Measurements from ENCODE around the gene ZNF282. TPM values are rescaled to one million over a fixed set of nuclear protein-coding genes. Genes with fewer than 3 reads are reported as not detected.

Gene ZNF282
- total and polyA plus RNA-seq, 4 donors, result 5.3 to 21.4 (median 12.2) TPM

DNA sequence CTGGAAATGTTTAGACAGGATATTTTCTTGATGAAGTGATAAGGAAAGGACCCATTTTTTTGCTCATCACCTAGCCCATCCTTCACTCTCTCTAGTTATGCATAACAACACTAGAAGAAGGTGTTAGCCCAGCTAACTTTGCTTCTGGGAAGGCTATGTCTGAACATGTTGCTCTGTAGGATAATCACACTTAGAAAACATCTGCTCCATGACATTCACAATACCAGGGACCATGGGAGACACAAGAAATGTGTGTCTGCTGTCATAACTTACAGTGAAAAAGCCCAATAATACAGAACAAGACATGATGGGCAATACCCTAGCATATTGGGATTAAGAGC is 13.9 kb upstream of the ZNF282 start:
- Histone ChIP-seq H3K27ac (ENCODE audit: low read depth in 1 of 2, low read length in 2 of 2) (no peak overlapping the region), H3K9me3 (ENCODE audit: control insufficient read depth, low read length) (no peaks in the 10 kb centered on the region), H3K4me3 (ENCODE audit: low read length in 2 of 2) (no peak overlapping the region), H3K4me1 (ENCODE audit: control insufficient read depth in 1 of 2, insufficient read depth in 2 of 2, low read length in 2 of 2) (no peaks in the 10 kb centered on the region), H3K27me3 (ENCODE audit: control insufficient read depth in 1 of 2, insufficient read depth in 2 of 2, low read length in 1 of 2) (no peaks in the 10 kb centered on the region), H3K36me3 (ENCODE audit: control insufficient read depth in 1 of 2, insufficient read depth in 2 of 2, low read length in 1 of 2) (peaks cover 5 to 12% of the 10 kb centered on the region in 2 donors)
- no peak for DNase-seq
- no peak for ATAC-seq (ENCODE audit: low FRiP score)
- intact Hi-C loops (cut with DNase I), result no loop called here

- Histone ChIP-seq H3K4me1 (ENCODE audit: control insufficient read depth in 1 of 2, insufficient read depth in 2 of 2, low read length in 2 of 2) (no peaks in the 10 kb centered on the region), H3K27me3 (ENCODE audit: control insufficient read depth in 1 of 2, insufficient read depth in 2 of 2, low read length in 1 of 2) (no peaks in the 10 kb centered on the region), H3K4me3 (ENCODE audit: low read length in 2 of 2) (no peak overlapping the region), H3K36me3 (ENCODE audit: control insufficient read depth in 1 of 2, insufficient read depth in 2 of 2, low read length in 1 of 2) (peaks cover 5 to 6% of the 10 kb centered on the region in 2 donors), H3K9me3 (ENCODE audit: control insufficient read depth, low read length) (no peaks in the 10 kb centered on the region), H3K27ac (ENCODE audit: low read depth in 1 of 2, low read length in 2 of 2) (no peak overlapping the region)
- WGBS, 2 donors, result 90 to 92% methylated on average over 6 of the region's 6 CpGs
- intact Hi-C loops (cut with DNase I), result no loop called here
- no peak for ATAC-seq (ENCODE audit: low FRiP score)
- DNase-seq, result no peak
These were observed 11.1 kb upstream of the ZNF282 start for GRCh38 chr7:149184274-149184673.

DNA sequence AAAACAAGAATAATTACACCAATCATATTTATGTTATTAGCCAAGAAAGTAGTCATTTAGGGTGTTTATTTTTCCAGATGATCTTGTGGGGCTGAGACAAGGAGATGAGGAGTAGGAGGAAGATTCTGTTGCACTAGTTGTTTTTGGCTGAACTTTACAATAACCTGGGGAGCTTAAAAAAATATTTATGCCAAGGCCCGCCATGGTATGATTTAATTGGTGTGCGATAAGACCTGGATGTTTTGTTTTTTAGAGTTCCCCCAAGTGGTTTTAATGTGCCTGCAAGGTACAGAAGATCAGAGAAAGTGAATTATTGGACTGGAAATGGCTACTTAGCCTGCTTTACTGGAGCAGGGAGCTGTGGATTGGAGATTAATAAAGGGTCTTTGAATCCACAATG is 7.1 kb upstream of the ZNF282 start:
- intact Hi-C loops (cut with DNase I), result no loop called here
- no peaks in the 10 kb centered on the region for H3K36me3 ChIP-seq (ENCODE audit: control insufficient read depth in 1 of 2, insufficient read depth in 2 of 2, low read length in 1 of 2)
- no peaks in the 10 kb centered on the region for H3K4me1 ChIP-seq (ENCODE audit: control insufficient read depth in 1 of 2, insufficient read depth in 2 of 2, low read length in 2 of 2)
- H3K27me3 ChIP-seq (ENCODE audit: control insufficient read depth in 1 of 2, insufficient read depth in 2 of 2, low read length in 1 of 2), result no peaks in the 10 kb centered on the region
- ATAC-seq (ENCODE audit: low FRiP score) (no peak), DNase-seq (no peak)
- H3K27ac ChIP-seq (ENCODE audit: low read depth in 1 of 2, low read length in 2 of 2), result no peak overlapping the region
- WGBS, 2 donors, result 15% methylated on average over 2 of the region's 2 CpGs
- no peaks in the 10 kb centered on the region for H3K9me3 ChIP-seq (ENCODE audit: control insufficient read depth, low read length)
- H3K4me3 ChIP-seq (ENCODE audit: low read length in 2 of 2), result no peak overlapping the region

DNA sequence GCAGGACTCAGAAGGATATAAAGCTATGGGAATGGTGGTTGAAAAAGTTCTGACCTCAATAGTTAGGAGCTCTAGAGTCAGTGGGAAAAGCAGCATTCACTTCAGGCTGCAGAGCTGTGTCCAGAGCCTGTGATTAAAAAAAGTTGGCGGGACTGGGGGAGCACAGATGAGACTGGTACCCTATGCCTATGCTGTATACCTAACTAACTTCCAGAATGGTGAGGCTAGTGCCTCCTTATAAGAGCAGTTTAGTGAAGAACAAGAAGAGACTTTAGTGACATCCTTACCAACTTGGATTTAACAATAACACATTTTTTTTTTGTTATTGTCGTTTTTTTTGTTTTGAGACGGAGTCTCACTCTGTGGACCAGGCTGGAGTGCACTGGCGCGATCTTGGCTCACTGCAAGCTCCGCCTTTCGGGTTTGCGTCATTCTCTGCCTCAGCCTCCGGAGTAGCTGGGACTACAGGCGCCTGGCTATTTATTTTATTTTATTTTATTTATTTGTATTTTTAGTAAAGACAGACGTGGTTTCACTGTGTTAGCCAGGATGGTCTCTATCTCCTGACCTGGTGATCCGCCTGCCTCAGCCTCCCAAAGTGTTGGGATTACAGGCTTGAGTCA is 6.6 kb upstream of the ZNF282 start:
- WGBS, 2 donors, result 53 to 58% methylated on average over 12 of the region's 12 CpGs
- Histone ChIP-seq H3K36me3 (ENCODE audit: control insufficient read depth in 1 of 2, insufficient read depth in 2 of 2, low read length in 1 of 2) (no peaks in the 10 kb centered on the region), H3K27ac (ENCODE audit: low read depth in 1 of 2, low read length in 2 of 2) (no peak overlapping the region), H3K4me1 (ENCODE audit: control insufficient read depth in 1 of 2, insufficient read depth in 2 of 2, low read length in 2 of 2) (no peaks in the 10 kb centered on the region), H3K4me3 (ENCODE audit: low read length in 2 of 2) (no peak overlapping the region), H3K27me3 (ENCODE audit: control insufficient read depth in 1 of 2, insufficient read depth in 2 of 2, low read length in 1 of 2) (no peaks in the 10 kb centered on the region), H3K9me3 (ENCODE audit: control insufficient read depth, low read length) (no peaks in the 10 kb centered on the region)
- no peak for ATAC-seq (ENCODE audit: low FRiP score)
- intact Hi-C loops (cut with DNase I), result no loop called here
- no peak for DNase-seq

DNA sequence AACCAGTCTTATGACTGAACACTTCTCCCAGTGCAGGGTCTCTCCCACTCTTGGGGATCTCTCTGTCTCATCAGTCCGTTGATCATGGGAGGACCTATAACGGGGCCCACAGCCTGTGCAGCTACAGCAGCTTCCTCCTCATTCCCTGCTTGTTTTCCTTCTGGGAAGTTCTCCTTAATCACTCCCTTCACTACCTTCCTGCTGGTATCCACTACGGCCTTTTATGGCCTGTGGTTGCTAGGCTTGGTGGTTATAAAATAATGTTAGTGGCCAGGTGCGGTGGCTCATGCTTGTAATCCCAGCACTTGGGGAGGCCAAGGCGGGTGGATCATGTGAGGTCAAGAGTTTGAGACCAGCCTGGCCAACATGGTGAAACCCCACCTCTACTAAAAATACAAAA is 3.5 kb upstream of the ZNF282 start:
- Histone ChIP-seq H3K36me3 (ENCODE audit: control insufficient read depth in 1 of 2, insufficient read depth in 2 of 2, low read length in 1 of 2) (no peaks in the 10 kb centered on the region), H3K27me3 (ENCODE audit: control insufficient read depth in 1 of 2, insufficient read depth in 2 of 2, low read length in 1 of 2) (no peaks in the 10 kb centered on the region), H3K4me1 (ENCODE audit: control insufficient read depth in 1 of 2, insufficient read depth in 2 of 2, low read length in 2 of 2) (no peaks in the 10 kb centered on the region), H3K9me3 (ENCODE audit: control insufficient read depth, low read length) (no peaks in the 10 kb centered on the region), H3K27ac (ENCODE audit: low read depth in 1 of 2, low read length in 2 of 2) (no peak overlapping the region), H3K4me3 (ENCODE audit: low read length in 2 of 2) (no peak overlapping the region)
- no peak for DNase-seq
- intact Hi-C loops (cut with DNase I), result no loop called here
- no peak for ATAC-seq (ENCODE audit: low FRiP score)
- WGBS, 2 donors, result 59 to 69% methylated on average over 5 of the region's 5 CpGs

GRCh38 chr7:149194799-149195179 is 557 bp upstream of the ZNF282 start:
- H3K4me3 ChIP-seq (ENCODE audit: low read length in 2 of 2), result peak overlapping the region in 1 of 2 donors; percentile 86
- H3K27me3 ChIP-seq (ENCODE audit: control insufficient read depth in 1 of 2, insufficient read depth in 2 of 2, low read length in 1 of 2), result no peaks in the 10 kb centered on the region
- DNase-seq (no peak), ATAC-seq (ENCODE audit: low FRiP score) (no peak)
- H3K4me1 ChIP-seq (ENCODE audit: control insufficient read depth in 1 of 2, insufficient read depth in 2 of 2, low read length in 2 of 2), result no peaks in the 10 kb centered on the region
- 86 to 93% methylated on average over 4 of the region's 4 CpGs for WGBS, 2 donors
- intact Hi-C loops (cut with DNase I), result loop anchor here in 1 of 2 donors (5.0 kb wide), 1 partner anchor 43 kb away; the partner anchor contains the start of gene ZNF212
- peak overlapping the region in 1 of 2 donors; percentile 15 for H3K27ac ChIP-seq (ENCODE audit: low read depth in 1 of 2, low read length in 2 of 2)
- no peaks in the 10 kb centered on the region for H3K9me3 ChIP-seq (ENCODE audit: control insufficient read depth, low read length)
- H3K36me3 ChIP-seq (ENCODE audit: control insufficient read depth in 1 of 2, insufficient read depth in 2 of 2, low read length in 1 of 2), result peaks cover 2 to 4% of the 10 kb centered on the region in 2 donors

DNA sequence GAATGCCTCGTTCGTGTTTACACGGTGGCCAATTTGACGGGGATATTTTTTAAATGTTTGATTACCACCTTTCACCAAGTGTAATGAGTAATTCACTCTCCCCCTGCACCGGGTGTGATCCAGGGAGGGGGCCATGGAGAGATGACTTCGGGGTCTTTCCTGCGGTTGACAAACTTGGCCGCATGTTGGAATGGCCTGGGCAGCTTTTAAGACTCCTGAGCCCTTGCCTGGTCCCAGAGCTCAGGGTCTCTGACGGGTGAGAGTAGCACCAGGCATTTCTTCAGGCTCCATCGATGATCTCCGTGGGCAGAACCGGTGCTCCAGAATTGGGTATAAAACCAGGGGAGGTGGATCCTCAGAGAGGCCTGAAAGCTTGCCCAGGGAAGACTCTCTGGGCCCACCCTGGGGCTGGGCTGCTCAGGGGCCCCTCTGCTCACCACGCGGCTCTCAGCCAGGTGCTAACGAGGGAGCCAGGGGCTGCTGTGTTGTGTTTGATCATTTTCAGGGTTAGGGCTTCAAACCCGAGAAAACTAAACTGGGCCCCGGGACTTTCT is 882 bp downstream of the ZNF282 start:
- DNase-seq (no peak), ATAC-seq (ENCODE audit: low FRiP score) (no peak)
- intact Hi-C loops (cut with DNase I), result loop anchor here in 1 of 2 donors (5.0 kb wide), 1 partner anchor 41 kb away; the partner anchor contains the start of gene ZNF212
- H3K27me3 ChIP-seq (ENCODE audit: control insufficient read depth in 1 of 2, insufficient read depth in 2 of 2, low read length in 1 of 2), result no peaks in the 10 kb centered on the region
- H3K36me3 ChIP-seq (ENCODE audit: control insufficient read depth in 1 of 2, insufficient read depth in 2 of 2, low read length in 1 of 2), result peaks cover 4 to 6% of the 10 kb centered on the region in 2 donors
- 3% methylated on average over 17 of the region's 17 CpGs for WGBS, 2 donors
- no peaks in the 10 kb centered on the region for H3K9me3 ChIP-seq (ENCODE audit: control insufficient read depth, low read length)
- no peaks in the 10 kb centered on the region for H3K4me1 ChIP-seq (ENCODE audit: control insufficient read depth in 1 of 2, insufficient read depth in 2 of 2, low read length in 2 of 2)
- peak overlapping the region in 1 of 2 donors; percentile 30 for H3K27ac ChIP-seq (ENCODE audit: low read depth in 1 of 2, low read length in 2 of 2)
- H3K4me3 ChIP-seq (ENCODE audit: low read length in 2 of 2), result peak overlapping the region; percentile 82 to 86

GRCh38 chr7:149196705-149197171 is 1.4 kb downstream of the ZNF282 start:
- no peaks in the 10 kb centered on the region for H3K9me3 ChIP-seq (ENCODE audit: control insufficient read depth, low read length)
- 15 to 22% methylated on average over 7 of the region's 7 CpGs for WGBS, 2 donors
- peak overlapping the region in 1 of 2 donors; percentile 30 for H3K27ac ChIP-seq (ENCODE audit: low read depth in 1 of 2, low read length in 2 of 2)
- H3K4me1 ChIP-seq (ENCODE audit: control insufficient read depth in 1 of 2, insufficient read depth in 2 of 2, low read length in 2 of 2), result no peaks in the 10 kb centered on the region
- H3K27me3 ChIP-seq (ENCODE audit: control insufficient read depth in 1 of 2, insufficient read depth in 2 of 2, low read length in 1 of 2), result no peaks in the 10 kb centered on the region
- peak overlapping the region; percentile 82 to 86 for H3K4me3 ChIP-seq (ENCODE audit: low read length in 2 of 2)
- peaks cover 4 to 6% of the 10 kb centered on the region in 2 donors for H3K36me3 ChIP-seq (ENCODE audit: control insufficient read depth in 1 of 2, insufficient read depth in 2 of 2, low read length in 1 of 2)
- DNase-seq (no peak), ATAC-seq (ENCODE audit: low FRiP score) (no peak)
- intact Hi-C loops (cut with DNase I), result loop anchor here in 1 of 2 donors (5.0 kb wide), 1 partner anchor 41 kb away; the partner anchor contains the start of gene ZNF212

- 66 to 76% methylated on average over 4 of the region's 4 CpGs for WGBS, 2 donors
- no peak overlapping the region for H3K27ac ChIP-seq (ENCODE audit: low read depth in 1 of 2, low read length in 2 of 2)
- ATAC-seq (ENCODE audit: low FRiP score) (no peak), DNase-seq (no peak)
- no peaks in the 10 kb centered on the region for H3K9me3 ChIP-seq (ENCODE audit: control insufficient read depth, low read length)
- intact Hi-C loops (cut with DNase I), result loop anchor here in 1 of 2 donors (5.0 kb wide), 1 partner anchor 40 kb away; the partner anchor contains the start of gene ZNF212
- no peaks in the 10 kb centered on the region for H3K4me1 ChIP-seq (ENCODE audit: control insufficient read depth in 1 of 2, insufficient read depth in 2 of 2, low read length in 2 of 2)
- no peaks in the 10 kb centered on the region for H3K27me3 ChIP-seq (ENCODE audit: control insufficient read depth in 1 of 2, insufficient read depth in 2 of 2, low read length in 1 of 2)
- peaks cover 4 to 6% of the 10 kb centered on the region in 2 donors for H3K36me3 ChIP-seq (ENCODE audit: control insufficient read depth in 1 of 2, insufficient read depth in 2 of 2, low read length in 1 of 2)
- no peak overlapping the region for H3K4me3 ChIP-seq (ENCODE audit: low read length in 2 of 2)
These were observed 2.3 kb downstream of the ZNF282 start for GRCh38 chr7:149197675-149198074.

Measured in aorta (tissue), 5 donors.